ENCODE measurements around the gene RALB.
"Not testable (repeated sequence)": the region's sequence is repeated elsewhere in the genome, so short reads cannot be mapped to it uniquely, and the experiment has no call there.

RALB gene

DNA sequence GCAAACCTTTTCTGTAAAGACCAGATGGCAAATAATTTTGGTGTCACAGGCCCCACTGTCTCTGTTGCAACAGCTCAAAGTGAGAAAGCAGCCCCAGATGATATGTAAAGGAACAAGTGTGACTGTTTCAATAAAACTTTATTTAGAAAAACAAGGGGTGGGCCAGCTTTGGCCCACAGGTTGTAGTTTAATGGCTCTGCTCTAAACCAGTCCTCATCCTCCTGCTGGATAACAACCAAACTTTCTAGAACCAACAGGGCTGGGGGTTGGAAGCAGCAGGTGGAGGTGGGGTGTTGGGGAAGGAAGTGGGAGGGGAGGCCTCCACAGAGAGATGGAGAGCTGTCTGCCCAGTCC lies 64.5 kb downstream of the RALB start:
- DNase-seq = no peak

DNA sequence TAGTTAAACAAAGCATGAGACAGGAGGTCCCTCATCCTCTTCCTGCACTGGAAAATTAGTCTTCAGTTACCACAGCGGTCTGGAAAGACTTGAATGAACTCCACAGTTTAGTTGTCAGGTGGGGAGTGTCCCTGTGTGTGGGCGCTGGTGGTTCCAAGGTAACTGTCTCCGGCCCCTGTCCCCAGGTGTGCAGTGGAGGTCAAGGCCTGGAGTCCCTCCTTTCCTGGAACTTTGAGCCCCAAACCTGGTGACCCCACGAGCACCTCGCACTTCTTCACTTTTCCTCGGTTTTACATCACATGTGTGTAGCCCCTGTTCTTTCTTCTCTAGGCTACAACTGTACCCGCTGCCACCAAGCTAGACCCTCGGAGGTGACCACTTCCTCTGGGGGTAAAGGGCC lies 65.3 kb downstream of the RALB start:
- DNase-seq = no peak

DNA sequence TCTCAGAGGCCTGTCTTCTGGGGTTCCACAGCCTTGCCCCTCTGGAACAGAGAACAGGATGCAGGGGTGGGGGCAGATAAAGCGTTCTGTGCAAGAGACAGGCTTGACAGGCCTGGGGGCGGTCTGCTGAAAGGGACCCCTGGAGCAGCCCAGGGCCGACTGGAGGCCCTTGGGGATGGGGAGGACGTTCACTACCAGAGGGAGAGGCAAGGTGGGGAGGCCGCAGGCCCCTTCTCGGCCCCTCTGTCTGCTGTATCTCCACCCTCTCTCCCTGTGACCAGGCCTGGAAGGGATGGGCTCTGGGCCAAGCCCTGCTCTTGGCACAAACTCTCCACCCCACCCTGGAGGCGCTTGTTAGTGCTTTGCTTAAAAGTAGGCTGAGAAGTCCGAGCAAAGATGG lies 66.0 kb downstream of the RALB start:
- DNase-seq = no peak

DNA sequence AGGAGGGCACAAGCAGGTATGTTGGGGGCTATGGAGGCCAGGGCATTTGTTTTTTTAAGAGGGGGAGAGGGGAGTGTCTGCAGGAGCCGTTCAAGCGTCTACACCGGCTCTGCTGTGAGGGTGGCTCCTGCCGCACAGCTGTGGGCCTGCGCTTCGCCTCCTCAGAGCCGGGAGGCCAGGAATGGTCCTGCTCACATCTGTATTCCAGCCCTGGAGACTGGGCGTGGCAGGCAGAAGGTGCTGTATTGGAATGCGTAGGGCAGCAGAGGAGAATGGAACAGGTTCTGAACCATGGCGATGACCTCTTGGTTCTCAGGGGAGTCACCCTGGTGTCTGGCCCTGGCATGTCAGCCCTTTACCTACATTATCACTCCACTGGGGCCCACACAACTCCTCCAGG lies 66.5 kb downstream of the RALB start:
- no peak for DNase-seq

DNA sequence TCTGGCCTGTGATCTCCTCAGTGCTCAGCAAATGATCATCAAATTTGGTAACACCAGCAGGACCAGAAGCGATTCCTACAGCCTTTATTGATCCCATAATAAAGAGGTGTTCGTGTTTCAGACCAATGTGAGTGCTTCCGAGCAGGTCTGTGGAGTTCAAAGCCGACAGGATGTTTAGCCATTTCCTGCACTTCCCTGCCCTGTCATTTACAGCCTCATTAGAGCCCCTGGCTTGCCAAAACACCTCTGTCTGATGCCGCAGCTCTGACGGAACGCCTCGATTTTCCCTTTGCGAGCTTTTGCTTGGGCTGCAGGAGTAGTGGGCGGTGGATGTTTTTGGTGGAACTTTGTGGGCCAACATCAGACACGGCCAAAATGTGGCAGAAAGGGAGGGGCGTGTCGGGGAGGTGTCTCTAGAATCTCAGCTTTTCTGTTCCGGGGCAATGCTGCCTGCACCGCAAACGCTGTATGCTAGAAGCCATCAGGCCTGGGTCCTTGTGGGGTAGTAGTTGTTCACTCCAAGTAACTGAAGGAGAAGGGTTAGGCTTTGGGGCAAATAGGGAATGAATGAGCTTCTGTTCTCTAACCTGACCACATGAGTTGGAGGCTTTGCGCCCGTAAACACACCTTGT lies 67.2 kb downstream of the RALB start:
- DNase-seq = no peak

DNA sequence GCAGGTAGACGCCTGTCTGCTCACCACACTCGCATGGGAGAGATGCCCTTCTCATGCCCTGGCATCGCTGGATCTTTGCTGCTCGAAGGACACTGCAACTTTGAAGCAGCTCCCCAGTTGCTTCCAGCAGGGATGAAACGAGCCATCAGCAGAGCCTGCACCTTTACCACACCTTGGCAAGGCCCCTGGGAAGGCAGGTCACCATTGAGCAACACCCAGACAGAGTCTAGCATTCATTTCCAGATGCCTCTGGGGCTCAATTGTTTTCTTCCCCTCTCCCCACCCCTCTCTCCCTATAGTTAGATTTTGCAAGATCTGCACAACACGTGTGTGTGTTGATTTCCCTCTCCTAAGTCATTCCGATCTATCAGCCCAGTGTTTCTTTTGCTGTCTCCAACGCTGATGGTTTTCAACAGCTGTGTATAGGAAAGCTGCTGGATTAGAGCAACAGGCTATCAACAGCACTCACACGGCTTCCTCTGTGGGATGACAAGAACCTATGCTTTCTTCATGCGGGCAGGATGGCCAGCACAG lies 67.7 kb downstream of the RALB start:
- no peak for DNase-seq

DNA sequence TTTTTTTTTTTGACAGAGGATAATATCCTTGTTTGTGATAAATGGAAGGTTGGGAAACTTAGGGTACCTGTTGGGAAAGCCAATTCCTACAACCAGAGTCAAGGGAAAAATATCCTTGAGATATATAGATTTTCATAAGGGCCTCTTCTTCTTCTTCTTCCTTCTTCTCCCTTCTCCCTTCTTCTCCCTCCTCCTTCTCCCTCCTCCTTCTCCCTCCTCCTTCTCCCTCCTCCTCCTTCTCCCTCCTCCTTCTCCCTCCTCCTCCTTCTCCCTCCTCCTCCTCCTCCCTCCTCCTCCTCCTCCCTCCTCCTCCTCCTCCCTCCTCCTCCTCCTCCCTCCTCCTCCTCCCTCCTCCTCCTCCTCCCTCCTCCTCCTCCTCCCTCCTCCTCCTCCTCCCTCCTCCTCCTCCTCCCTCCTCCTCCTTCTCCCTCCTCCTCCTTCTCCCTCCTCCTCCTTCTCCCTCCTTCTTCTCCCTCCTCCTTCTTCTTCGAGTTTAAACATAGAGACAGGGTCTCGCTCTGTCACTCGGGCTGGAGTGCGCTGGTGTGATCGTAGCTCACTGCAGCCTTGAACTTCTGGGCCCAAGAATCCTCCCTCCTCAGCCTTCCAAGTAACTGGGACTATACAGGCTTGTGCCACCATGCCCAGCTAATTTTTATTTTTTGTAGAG lies 68.4 kb downstream of the RALB start:
- not testable (repeated sequence) for DNase-seq

DNA sequence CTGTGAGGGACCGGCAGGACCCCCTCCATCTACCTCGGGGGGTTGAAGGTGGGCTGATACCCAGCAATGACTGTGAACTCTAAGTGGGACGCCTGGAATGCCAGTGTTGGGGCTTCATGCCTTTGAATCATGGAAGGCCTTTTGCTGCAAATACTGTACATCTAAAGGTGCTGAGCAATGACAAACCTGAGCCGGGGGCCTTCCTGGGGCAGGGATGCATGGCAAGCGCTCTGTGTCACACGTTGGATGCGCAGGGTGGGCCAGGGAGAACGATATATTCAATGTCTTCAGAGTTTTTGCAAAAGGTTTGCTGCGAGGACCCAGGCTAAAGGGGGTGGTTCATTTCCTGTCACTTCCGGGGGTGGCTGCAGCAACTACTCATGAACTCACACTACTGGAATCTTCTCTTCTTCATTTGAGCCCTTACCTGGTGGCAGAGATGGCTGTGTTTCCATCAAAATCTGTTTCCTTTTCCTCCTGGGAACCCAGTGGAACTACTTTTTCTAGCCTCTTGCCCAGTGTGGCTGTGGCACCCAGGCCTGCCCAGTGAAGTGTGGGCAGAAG lies 69.2 kb downstream of the RALB start:
- DNase-seq = no peak

DNA sequence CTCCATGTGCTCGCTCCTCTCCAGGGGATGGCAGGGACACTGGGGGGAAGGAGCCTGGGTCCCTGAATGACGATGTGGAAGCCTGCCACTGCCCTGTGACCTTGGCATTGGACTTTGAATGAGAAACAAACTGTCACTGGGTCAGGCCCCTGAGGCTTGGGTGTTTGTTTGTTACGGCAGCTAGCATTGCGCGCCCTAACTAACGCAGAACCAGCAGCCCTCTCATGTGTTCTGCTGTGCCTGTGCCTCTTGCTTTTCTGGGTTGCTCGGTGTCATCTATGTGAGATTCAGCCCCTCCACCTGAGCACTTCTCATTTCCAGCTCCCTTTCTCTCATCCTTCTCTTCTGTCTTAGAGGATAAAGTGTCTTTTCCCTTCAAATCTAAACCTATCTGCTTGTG lies 69.7 kb downstream of the RALB start:
- no peak for DNase-seq

DNA sequence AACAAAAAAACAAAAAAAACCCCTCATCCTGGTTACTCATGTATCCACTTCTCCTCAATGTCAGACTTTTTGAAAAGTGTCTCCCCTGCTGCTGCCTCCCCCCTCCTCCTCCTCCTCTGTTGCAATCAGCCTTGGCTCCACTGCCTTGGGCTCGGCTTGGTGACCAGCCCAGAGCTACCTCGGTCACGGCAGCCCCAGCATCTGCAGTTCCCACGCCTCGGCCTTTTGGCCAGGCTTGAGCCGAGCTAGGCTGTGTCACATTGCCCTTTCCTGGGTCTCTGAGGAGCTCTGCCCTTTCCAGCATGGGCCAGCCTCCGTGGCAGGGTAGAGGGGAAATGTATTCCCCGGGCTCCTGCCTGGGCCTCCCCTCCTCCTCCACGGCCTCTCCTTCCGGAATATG lies 70.6 kb downstream of the RALB start:
- DNase-seq = no peak

DNA sequence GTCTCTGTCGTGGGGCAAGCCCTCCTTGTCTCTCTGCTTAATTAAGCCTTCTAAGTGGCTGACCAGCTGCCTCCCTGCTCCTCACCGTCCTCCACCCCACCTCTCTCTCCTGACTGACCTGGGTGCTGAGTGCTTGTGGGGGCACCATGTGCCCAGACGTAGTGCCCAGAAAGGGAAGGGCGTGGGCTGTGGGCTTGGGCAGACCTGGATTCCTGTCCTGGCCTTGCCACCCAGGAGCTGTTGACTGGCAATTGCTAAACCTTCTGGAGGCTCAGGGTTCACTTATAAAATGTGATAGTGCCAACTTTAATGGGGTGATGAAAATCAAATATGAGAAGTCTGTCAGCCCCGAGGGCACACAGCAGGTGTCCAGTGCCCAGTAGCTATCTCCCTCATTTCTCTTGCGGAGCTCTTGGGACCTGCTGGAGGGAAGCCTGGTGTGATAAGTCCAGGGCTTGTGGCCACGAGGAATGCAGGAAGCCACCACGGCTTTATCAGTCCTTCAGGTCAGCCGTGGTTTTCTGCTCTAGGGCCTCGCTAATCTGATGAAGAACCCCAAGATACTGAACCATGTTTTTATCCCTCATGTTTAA lies 71.3 kb downstream of the RALB start:
- DNase-seq = no peak

DNA sequence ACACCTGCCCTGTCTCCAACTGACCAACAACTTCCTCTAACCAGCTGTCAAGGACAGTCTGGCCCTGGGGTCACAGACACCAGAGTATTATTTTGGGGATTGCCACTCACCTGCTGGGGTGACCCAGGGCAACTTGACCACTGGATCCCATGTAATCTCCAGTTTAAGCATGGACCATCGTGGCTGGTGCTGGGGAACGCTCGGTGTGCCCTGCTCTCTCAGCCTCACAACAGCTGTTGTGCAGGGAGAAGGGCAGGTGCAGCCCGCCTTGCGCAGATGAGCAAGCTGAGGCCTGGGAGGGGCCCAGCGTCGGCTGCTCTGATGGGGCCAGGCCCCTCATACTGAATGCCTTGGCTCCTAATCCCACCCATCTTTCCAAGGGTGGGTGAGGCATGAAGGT lies 72.3 kb downstream of the RALB start:
- no peak for DNase-seq

DNA sequence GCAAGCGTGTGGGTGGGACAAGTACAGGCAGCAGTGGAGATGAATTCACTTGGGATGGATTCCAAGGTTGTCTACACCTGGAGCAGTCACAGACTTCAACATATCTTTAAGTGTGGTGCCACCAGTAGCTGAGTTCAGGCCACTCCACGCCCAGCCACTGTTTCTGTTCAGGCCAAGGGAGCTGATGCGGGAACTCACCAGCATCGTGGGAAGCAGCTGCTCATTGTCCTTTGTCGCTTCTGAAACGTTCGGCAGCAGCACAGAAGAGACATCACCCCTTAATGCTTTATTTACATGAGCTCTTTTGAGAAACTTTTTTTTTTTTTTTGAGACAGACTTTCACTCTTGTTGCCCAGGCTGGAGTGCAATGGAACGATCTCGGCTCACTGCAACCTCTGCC lies 73.4 kb downstream of the RALB start:
- no peak for DNase-seq

DNA sequence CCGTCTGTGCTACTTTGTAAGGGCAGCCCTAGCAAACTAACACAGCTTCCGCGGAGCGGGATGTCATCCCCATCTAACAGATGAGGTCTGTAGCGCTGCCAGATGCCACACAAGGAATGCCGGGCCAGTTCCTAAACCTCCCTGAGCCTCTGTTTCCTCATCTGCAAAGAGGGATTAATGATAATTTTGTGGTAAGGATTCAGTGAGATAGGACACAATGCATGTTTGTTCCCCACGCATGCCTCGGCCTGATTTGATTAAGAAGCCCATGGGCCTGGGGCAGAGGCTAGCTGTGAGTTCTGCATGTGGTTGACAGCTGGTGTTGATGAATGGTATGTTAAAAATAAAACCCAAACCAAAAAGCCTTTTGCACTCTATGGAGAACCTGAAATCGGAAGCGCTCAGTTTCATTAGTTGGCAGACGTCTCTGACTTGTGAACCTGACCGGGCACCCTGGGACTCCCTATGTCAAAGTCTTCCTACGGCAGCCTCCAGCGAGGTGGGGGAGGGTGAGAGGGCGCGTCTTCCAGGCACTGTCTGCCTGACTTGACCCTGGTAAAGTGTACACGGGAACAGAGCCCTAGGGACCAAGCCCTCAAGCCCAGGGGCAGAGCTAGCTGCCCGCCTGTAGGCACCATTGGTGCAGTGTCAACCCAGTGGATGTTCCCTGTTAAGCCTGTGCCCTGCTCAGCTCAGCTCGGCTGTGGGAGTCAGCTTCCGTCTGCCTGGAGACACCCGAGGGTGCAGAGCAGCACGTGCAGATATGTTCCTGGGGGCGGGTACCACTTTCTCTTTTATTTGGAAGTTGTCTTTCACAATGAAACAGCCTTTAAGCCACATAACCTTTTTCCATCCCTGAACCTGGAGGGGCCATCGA lies 78.5 kb downstream of the RALB start:
- no peak for DNase-seq

DNA sequence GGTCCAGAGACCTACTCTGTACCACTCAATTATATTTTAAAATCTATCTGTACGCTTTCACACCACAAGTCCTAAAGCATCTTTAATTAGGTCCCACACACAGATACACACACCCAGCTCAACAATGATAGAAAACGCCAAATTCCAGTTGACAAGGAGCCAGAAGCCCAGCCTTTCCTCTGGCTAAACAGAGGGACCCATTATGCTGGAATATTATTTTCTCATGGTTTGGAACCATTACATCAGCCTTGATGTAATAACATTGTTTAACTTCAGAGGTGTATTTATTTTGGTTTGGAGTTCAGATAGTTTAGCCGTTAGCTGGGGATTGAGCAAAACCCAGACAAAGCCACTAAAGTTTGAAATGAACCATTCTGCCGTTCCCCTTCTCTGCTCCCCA lies 79.3 kb downstream of the RALB start:
- no peak for DNase-seq

DNA sequence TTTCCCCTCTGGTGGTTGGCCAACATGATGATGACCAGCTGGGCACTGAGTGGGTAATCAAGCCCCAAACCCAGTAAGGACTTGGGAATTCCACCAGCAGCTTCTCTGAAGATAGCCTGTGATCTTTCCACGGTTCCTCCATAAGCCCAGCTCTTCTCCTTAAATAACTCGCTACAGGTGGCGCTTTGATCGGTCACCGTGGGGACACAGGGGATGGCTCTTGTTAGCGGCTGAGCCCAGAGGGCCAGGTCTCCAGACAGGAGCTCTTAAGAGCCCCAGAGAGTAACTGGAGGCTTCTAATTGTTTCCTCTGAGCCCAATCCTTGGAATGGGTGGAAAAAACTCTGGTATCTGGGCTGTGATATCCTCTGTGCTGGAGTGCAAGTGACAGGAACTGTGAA lies 79.7 kb downstream of the RALB start:
- no peak for DNase-seq

DNA sequence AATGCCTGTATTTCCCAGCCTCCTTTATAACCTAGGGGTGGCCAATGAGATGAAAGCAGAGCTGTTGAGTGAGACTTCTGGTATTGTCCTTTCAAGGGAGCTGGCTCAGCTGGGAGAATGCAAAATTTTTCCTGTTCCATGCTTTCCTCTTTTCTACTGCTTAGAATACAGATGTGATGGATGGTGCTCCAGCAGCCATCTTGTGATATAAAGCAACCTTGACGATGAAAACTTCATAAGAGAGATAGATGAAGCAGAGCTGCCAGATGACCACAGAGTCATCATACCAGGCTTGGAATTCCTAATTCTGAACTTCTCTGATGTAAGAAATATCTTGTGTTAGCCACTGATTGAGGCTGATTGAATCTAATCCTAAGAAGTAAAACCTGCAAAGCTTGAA lies 81.4 kb downstream of the RALB start:
- DNase-seq = no peak

DNA sequence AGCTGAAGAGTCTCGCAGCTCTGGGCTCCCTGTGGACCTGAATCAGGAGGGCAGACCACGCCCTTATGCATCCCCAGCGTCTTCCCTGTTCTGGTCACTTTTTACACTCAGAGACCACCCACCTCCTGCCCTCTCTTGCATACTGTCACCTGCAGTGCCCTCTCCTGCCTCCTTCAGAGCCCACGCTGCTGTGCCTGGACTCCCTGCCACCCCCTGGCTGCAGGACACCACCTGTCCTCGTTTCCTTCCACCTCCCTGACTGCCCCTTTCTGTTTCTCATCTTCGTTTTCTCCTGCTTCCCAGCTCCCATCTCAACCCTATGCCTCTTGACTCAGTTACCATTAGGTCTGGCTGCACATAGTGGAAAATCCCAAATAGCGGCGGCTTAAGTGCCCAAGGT lies 84.1 kb downstream of the RALB start:
- no peak for DNase-seq

DNA sequence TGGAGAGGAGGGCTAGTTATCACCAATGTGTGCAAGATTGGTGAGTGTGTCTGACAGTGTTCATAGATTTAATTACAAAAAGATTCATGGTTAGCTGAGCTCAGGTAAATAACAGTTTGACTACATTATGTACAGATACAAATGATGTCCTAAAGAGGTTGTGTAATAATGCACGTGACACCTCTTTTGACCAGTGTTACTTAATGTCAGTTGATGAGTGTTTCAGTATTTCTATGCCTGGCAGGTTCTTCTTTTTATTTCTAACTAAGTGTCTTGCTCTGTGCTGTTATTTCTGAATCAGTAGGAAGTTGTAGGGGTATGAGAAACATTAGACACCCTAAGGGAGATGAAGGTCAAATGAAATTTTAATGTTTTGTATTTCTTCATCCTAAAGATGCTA lies 85.4 kb downstream of the RALB start:
- peak; percentile 73 to 90 for DNase-seq

DNA sequence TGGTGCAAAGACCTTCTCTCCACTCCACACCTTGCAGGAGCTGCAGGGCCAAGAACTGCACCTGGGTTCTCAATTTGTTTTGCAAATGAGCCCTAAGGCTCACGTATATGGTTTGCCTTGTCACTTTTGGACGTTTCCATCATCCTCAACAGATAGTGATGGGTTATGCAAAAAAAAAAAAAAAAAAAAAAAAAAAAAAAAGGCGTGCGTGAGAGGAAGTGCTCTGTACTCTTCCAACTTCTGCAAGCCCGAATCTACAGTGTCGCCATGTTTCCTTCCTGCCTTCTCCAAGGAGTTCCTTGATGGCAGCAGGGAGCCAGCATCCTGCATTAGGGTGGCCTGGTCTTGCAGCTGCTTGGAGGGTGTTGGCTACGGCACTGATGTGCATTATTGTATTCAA lies 89.3 kb downstream of the RALB start:
- DNase-seq = peak in 1 of 2 donors; percentile 18

DNA sequence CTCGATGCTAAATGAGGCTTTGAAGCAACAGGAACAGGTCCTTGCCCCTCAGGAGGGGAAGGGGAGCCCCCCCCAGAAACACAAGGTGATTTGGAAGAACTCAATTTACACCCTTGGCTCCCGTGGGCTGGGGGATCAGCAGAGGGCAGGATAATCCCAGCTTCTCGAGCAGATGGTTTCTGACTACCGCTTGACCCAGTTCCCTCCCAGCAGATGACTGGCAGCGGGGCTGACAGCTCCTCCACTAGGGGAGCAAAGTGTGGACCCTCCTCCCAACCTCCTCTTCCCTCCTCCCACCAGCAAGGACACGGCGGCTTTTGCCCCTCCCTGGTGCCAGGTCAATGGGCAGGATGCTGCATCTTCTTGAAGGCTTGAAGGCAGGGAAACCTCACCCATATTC lies 89.8 kb downstream of the RALB start:
- DNase-seq = no peak

DNA sequence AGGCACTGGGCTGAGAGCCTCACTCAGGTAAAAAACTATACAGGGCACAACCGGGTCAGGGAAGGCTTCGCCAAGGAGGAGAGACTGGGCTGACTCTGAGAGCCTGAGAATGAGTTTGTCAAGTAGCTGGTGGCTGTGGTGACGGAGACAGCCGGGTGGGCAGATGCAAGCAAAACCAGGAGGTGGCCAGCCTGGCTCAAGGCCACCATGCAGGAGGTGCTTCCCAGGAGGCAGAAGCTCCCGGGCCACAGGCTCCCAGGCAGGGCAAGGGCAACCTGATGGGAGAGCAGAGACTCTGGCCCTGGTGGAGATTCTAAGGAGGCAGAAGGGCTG lies 90.4 kb downstream of the RALB start:
- DNase-seq = no peak

DNA sequence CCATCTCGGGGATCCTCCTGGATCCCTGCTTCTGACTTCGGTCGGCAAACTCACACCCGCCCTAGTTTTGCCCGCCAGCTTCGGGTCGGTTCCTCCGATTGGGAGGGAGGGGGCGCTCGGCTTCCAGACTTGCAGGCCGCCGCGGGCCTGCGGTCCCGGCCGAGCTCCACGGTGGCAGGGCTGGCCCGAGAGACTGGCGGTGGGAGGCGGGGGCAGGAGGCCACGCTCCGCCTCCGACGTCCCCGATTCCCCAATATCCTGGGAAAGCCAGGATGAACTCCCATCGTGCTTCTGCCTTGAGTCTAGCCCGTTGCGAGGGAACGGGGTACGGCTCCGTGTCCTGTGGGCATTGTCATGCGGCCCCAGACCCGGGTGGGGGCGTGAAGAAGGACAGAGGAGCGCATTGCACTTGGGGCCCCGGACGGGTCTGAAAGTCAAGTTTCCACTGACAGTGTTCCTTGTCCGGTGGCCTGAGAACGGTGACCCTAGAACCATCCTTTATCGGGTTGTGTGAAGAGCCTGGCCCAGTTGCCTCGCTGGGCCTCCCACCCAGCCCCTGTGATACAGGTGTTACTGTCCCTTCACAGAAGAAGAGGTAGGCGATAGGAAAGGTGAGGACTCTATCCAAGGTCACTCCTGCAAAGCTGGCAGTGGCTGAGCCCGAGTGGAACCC lies 90.9 kb downstream of the RALB start:
- peak; percentile 25 to 54 for DNase-seq

Measured in inflammatory macrophage (primary cell).